Loucy (cell line): ENCODE data around the gene ZNF669.

Experiments used
- EZH2phosphoT487 ChIP-seq: fragments of 200-600 bp; IDR thresholded peaks from 2 replicates; pipeline ENCODE4 v1.6.1; 2018; ENCODE audit warnings: antibody characterized with exemption, mild to moderate bottlenecking, moderate library complexity, borderline replicate concordance
- TF ChIP-seq, protein P1 (sequence below): fragments of 200-600 bp; sonication (generic); conservative IDR thresholded peaks from 2 replicates; pipeline ENCODE4 v1.5.1; 2014; ENCODE audit warnings: mild to moderate bottlenecking, antibody characterized with exemption, low read length

DNA sequence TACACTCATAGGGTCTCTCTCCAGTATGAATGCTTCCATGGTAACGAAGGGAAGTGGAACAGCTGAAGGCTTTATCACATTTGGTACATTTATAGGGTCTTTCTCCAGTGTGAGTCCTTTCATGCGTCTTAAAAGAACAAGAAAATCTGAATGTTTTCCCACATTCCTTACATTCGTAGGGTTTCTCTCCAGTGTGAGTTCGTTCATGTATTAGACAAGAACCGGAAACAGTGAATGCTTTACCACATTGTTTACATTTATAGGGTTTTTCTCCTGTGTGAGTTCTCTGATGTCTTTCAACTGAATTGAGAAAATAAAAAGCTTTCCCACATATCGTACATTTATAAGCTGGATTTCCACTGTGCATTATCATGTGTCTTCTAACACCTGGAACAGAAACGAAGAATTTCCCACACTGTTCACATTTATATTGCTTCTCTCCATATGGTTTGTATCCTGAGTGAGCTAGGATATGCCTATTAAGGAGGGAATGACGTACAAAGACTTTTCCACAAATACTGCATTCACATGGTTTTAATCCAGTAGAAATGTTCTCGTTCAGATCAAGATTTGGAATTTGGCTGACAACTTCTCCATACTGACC, 3.4 kb downstream of the ZNF669 start:
- TF ChIP-seq, protein P1, sequence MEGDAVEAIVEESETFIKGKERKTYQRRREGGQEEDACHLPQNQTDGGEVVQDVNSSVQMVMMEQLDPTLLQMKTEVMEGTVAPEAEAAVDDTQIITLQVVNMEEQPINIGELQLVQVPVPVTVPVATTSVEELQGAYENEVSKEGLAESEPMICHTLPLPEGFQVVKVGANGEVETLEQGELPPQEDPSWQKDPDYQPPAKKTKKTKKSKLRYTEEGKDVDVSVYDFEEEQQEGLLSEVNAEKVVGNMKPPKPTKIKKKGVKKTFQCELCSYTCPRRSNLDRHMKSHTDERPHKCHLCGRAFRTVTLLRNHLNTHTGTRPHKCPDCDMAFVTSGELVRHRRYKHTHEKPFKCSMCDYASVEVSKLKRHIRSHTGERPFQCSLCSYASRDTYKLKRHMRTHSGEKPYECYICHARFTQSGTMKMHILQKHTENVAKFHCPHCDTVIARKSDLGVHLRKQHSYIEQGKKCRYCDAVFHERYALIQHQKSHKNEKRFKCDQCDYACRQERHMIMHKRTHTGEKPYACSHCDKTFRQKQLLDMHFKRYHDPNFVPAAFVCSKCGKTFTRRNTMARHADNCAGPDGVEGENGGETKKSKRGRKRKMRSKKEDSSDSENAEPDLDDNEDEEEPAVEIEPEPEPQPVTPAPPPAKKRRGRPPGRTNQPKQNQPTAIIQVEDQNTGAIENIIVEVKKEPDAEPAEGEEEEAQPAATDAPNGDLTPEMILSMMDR = no peak
- TF ChIP-seq EZH2phosphoT487 = no peak
